ENCODE results near the gene ADGRA1.

ADGRA1 gene

DNA sequence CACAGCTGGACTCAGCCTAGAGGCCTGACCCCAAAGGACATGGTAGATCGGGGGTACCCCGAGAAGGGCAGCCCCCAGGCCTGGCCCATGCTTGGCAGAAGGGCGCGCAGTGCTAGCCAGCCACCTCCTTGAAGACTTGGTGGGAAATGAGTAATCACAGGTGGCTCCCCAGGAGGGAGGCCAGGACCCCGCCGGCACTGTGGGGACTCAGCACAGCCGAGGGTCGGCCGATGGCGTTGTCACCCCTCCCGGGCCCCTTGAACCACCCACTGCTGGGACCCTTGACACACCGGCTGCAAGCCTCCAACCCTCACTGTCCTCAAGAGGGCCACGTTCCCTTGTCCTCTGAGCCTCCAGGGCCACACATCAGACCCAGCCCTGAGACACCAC, 27.7 kb downstream of the ADGRA1 start:
- Histone ChIP-seq H2AFZ (ENCODE audit: low read length) (no peak overlapping the region), H3K4me3 (ENCODE audit: low read length, poor library complexity, severe bottlenecking) (no peak overlapping the region), H3K9me3 (ENCODE audit: insufficient read depth, low read depth, low read length) (peaks cover 35% of the 10 kb centered on the region; the same call in 1 of the 2 replicates), H3K4me2 (ENCODE audit: low read depth, low read length, poor library complexity, severe bottlenecking) (no peak overlapping the region), H3K9me2 (replicated peaks; ENCODE audit: low read depth, low read length) (no peaks in the 10 kb centered on the region), H3K79me2 (ENCODE audit: insufficient read depth, low read length) (no peaks in the 10 kb centered on the region), H3F3A (ENCODE audit: low read depth) (no peaks in the 10 kb centered on the region), H3K9ac (ENCODE audit: low read depth, low read length, poor library complexity, severe bottlenecking) (no peak overlapping the region), H4K20me1 (ENCODE audit: insufficient read depth, low read length, poor library complexity, severe bottlenecking) (no peaks in the 10 kb centered on the region), H3K4me1 (ENCODE audit: insufficient read depth, low read length, poor library complexity, severe bottlenecking) (no peaks in the 10 kb centered on the region), H3K36me3 (ENCODE audit: insufficient read depth, low read length) (no peaks in the 10 kb centered on the region), H3K27me3 (ENCODE audit: insufficient read depth, low read length, poor library complexity, severe bottlenecking) (no peaks in the 10 kb centered on the region)
- TF ChIP-seq CTCF (conservative IDR thresholded peaks at IDR 0.05; ENCODE audit: low read length), result no peak
- no peak for TF ChIP-seq EZH2phosphoT487 (IDR thresholded peaks at IDR 0.05; ENCODE audit: borderline replicate concordance)

GRCh38 chr10:133115976-133116375, 28.3 kb downstream of the ADGRA1 start:
- TF ChIP-seq CTCF (conservative IDR thresholded peaks at IDR 0.05; ENCODE audit: low read length), result no peak
- TF ChIP-seq EZH2phosphoT487 (IDR thresholded peaks at IDR 0.05; ENCODE audit: borderline replicate concordance), result no peak
- Histone ChIP-seq H3K4me3 (ENCODE audit: low read length, poor library complexity, severe bottlenecking) (no peak overlapping the region), H3K9ac (ENCODE audit: low read depth, low read length, poor library complexity, severe bottlenecking) (no peak overlapping the region), H3F3A (ENCODE audit: low read depth) (no peaks in the 10 kb centered on the region), H3K9me2 (replicated peaks; ENCODE audit: low read depth, low read length) (no peaks in the 10 kb centered on the region), H2AFZ (ENCODE audit: low read length) (no peak overlapping the region), H3K27me3 (ENCODE audit: insufficient read depth, low read length, poor library complexity, severe bottlenecking) (no peaks in the 10 kb centered on the region), H3K36me3 (ENCODE audit: insufficient read depth, low read length) (no peaks in the 10 kb centered on the region), H3K4me1 (ENCODE audit: insufficient read depth, low read length, poor library complexity, severe bottlenecking) (no peaks in the 10 kb centered on the region), H3K79me2 (ENCODE audit: insufficient read depth, low read length) (no peaks in the 10 kb centered on the region), H3K4me2 (ENCODE audit: low read depth, low read length, poor library complexity, severe bottlenecking) (no peak overlapping the region), H4K20me1 (ENCODE audit: insufficient read depth, low read length, poor library complexity, severe bottlenecking) (no peaks in the 10 kb centered on the region), H3K9me3 (ENCODE audit: insufficient read depth, low read depth, low read length) (peaks cover 35% of the 10 kb centered on the region; the same call in 1 of the 2 replicates)

DNA sequence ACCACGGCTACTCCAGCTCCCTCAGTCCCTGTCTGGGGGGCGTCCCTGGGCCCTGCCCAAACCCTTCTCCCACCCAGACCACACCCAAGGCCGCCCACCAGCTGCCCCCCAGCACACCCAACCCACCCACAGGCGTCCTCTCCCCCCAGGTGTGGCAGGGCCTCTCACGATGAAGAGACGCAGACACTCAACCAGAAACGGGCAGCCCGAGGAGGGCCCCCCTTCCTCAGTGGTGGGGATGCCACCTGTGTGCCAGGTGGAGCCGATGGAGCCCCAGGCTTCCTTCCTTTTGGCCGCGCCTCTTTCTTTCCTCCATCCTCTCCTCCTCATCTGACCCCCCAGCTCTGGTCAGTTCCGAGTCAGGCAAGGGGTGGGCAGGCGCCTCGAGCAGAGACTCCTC, 28.7 kb downstream of the ADGRA1 start:
- no peak overlapping the region for H3K4me2 ChIP-seq (ENCODE audit: low read depth, low read length, poor library complexity, severe bottlenecking)
- no peaks in the 10 kb centered on the region for H3K4me1 ChIP-seq (ENCODE audit: insufficient read depth, low read length, poor library complexity, severe bottlenecking)
- H3K4me3 ChIP-seq (ENCODE audit: low read length, poor library complexity, severe bottlenecking), result no peak overlapping the region
- TF ChIP-seq EZH2phosphoT487 (IDR thresholded peaks at IDR 0.05; ENCODE audit: borderline replicate concordance) (no peak), CTCF (conservative IDR thresholded peaks at IDR 0.05; ENCODE audit: low read length) (no peak)
- H3K79me2 ChIP-seq (ENCODE audit: insufficient read depth, low read length), result no peaks in the 10 kb centered on the region
- H4K20me1 ChIP-seq (ENCODE audit: insufficient read depth, low read length, poor library complexity, severe bottlenecking), result no peaks in the 10 kb centered on the region
- no peaks in the 10 kb centered on the region for H3K36me3 ChIP-seq (ENCODE audit: insufficient read depth, low read length)
- no peak overlapping the region for H3K9ac ChIP-seq (ENCODE audit: low read depth, low read length, poor library complexity, severe bottlenecking)
- H3K9me2 ChIP-seq (replicated peaks; ENCODE audit: low read depth, low read length), result no peaks in the 10 kb centered on the region
- H2AFZ ChIP-seq (ENCODE audit: low read length), result no peak overlapping the region
- no peaks in the 10 kb centered on the region for H3K27me3 ChIP-seq (ENCODE audit: insufficient read depth, low read length, poor library complexity, severe bottlenecking)
- no peaks in the 10 kb centered on the region for H3F3A ChIP-seq (ENCODE audit: low read depth)
- peaks cover 35% of the 10 kb centered on the region; the same call in 1 of the 2 replicates for H3K9me3 ChIP-seq (ENCODE audit: insufficient read depth, low read depth, low read length)
